Chondrocyte (in vitro differentiated cells): Measurements from ENCODE around the gene RPLP1. TPM values are rescaled to one million over a fixed set of nuclear protein-coding genes. Genes with fewer than 3 reads are reported as not detected.

ENCODE experiments used
- DNase-seq: peaks from one replicate; pipeline ENCODE4 v3.0.0; 2021; ENCODE audit warnings: mixed read lengths, low spot score
- H3K27ac Mint-ChIP-seq: one replicate; pipeline ENCODE4 v1.8.0; 2021; ENCODE audit warnings: mild to moderate bottlenecking, moderate library complexity, mixed read lengths; ENCODE audit not compliant: unreplicated experiment
- H3K27me3 Mint-ChIP-seq: 2 replicates; pipeline ENCODE4 v1.8.0; 2021; ENCODE audit warnings: low read depth, mixed read lengths
- H3K36me3 Mint-ChIP-seq: 2 replicates; pipeline ENCODE4 v1.8.0; 2021; ENCODE audit warnings: low read depth, mixed read lengths
- H3K4me1 Mint-ChIP-seq: 2 replicates; pipeline ENCODE4 v1.8.0; 2021; ENCODE audit warnings: low read depth, mild to moderate bottlenecking, mixed read lengths
- H3K4me3 Mint-ChIP-seq: one replicate; pipeline ENCODE4 v1.8.0; 2021; ENCODE audit warnings: mild to moderate bottlenecking, moderate library complexity, mixed read lengths; ENCODE audit not compliant: unreplicated experiment
- H3K9me3 Mint-ChIP-seq: 2 replicates; pipeline ENCODE4 v1.8.0; 2021; ENCODE audit warnings: low read depth, mixed read lengths
- total RNA-seq: library from RNA; stranded (reverse); gene quantifications from 3 replicates; pipeline ENCODE4 v1.2.1, GENCODE V29; 2021
- TF ChIP-seq, protein P1 (sequence below): fragments of 200-600 bp; sonication (generic); IDR thresholded peaks from 2 replicates; pipeline ENCODE4 v1.5.0; 2021; ENCODE audit warnings: antibody characterized with exemption, mild to moderate bottlenecking, moderate library complexity

RPLP1 gene
- total RNA-seq, 1 donor from 2014 or later, result 1,473 TPM

DNA sequence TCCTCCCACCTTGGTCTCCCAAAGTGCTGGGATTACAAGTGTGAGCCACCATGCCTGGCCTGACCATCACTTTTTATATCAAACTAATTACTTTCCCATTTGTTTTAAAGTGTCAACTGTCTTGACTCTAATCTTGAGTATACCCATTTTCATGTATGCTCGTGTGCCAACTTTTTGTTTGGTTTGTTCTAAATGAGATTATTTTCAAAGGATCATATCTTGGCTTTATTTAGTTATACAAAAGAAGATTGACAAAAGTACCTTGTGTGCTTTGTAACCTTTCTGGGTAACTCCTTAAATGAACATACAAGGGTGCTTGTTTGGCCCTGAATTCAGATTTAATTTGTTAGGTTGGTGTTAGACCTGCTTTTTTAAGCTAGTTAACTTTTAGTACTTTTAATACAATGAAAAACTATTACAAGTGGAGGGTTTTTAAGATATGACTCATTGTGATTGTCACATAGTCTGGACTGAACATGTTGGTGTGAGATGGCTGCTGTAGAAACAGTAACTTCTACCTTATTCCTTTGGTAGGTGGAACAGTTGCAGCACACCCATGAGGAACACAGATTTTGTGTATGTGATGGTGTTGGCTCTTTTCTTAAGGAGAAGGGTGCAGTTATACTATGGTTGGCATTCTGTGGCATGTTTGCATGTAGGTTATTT is 27.7 kb upstream of the RPLP1 start:
- Mint-ChIP-seq H3K27me3 (no peaks in the 10 kb centered on the region), H3K4me3 (no peak overlapping the region), H3K36me3 (peaks cover 6% of the 10 kb centered on the region), H3K27ac (no peak overlapping the region), H3K4me1 (peaks cover 37% of the 10 kb centered on the region), H3K9me3 (no peaks in the 10 kb centered on the region)
- TF ChIP-seq, protein P1, sequence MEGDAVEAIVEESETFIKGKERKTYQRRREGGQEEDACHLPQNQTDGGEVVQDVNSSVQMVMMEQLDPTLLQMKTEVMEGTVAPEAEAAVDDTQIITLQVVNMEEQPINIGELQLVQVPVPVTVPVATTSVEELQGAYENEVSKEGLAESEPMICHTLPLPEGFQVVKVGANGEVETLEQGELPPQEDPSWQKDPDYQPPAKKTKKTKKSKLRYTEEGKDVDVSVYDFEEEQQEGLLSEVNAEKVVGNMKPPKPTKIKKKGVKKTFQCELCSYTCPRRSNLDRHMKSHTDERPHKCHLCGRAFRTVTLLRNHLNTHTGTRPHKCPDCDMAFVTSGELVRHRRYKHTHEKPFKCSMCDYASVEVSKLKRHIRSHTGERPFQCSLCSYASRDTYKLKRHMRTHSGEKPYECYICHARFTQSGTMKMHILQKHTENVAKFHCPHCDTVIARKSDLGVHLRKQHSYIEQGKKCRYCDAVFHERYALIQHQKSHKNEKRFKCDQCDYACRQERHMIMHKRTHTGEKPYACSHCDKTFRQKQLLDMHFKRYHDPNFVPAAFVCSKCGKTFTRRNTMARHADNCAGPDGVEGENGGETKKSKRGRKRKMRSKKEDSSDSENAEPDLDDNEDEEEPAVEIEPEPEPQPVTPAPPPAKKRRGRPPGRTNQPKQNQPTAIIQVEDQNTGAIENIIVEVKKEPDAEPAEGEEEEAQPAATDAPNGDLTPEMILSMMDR, result no peak
- no peak for DNase-seq

DNA sequence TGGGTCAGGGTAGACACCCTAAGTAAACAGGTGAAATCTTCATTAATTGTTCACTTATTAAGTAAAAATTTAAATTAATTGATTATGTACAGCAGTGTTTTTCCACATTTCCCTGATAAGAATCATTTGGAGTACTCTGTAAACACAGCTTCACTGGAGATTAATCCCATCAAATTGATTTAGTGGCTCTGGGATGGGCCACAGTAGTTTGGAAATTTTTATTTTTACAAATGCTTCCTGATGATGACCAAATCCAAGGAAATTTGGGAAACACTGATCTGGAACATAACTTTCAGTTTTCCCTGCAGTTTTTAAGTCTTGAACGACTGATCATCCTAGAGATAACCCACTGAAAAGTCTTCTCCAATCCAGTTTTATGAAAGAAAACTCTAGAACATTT is 18.8 kb upstream of the RPLP1 start:
- TF ChIP-seq, protein P1, result no peak
- Mint-ChIP-seq H3K36me3 (peaks cover 16% of the 10 kb centered on the region), H3K27ac (no peak overlapping the region), H3K27me3 (no peaks in the 10 kb centered on the region), H3K4me1 (peaks cover 7% of the 10 kb centered on the region), H3K9me3 (no peaks in the 10 kb centered on the region), H3K4me3 (no peak overlapping the region)
- no peak for DNase-seq

DNA sequence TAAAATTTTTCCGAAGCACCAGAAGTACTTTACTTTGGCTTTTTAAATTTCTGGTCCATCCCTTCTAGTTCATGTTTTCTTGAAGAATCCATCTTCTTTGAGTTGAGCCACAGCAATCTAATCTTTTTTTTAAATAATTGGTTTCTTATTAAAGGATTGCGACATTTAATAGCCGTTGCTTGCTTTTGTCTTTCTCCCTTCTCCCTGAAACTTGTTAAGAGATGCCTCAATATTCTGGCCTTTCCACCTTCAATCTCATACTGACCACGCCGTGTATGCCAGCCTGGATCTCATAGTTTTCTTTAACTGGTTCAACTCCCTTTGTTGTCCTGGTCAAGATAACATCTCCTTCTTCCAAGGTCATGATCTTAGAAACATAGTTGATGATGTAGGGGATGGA is 18.4 kb upstream of the RPLP1 start:
- TF ChIP-seq, protein P1, result no peak
- peaks cover 15% of the 10 kb centered on the region for H3K36me3 Mint-ChIP-seq
- no peak overlapping the region for H3K4me3 Mint-ChIP-seq
- no peaks in the 10 kb centered on the region for H3K9me3 Mint-ChIP-seq
- no peaks in the 10 kb centered on the region for H3K27me3 Mint-ChIP-seq
- H3K4me1 Mint-ChIP-seq, result peaks cover 7% of the 10 kb centered on the region
- DNase-seq, result no peak
- no peak overlapping the region for H3K27ac Mint-ChIP-seq

DNA sequence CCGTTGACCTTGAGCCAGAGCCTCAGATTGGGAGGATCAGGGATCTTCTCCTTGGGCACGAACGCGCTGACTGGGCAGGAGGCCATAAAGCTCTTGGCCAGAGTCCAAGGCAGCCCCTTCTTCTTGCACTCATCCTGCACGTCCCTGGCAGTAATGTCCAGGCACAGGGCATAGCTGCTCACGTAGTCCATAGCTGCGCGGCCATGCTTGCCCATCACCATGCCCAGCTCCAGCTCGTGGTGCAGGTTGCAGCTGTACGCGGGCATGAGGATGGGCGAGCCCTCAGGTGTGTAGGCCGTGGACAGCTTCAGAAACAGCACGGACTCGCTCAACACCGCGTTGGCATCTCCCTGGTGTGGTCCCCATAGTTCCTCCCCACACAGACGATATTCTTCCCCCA is 17.9 kb upstream of the RPLP1 start:
- Mint-ChIP-seq H3K36me3 (peaks cover 15% of the 10 kb centered on the region), H3K4me3 (no peak overlapping the region), H3K27me3 (no peaks in the 10 kb centered on the region), H3K27ac (no peak overlapping the region), H3K9me3 (no peaks in the 10 kb centered on the region), H3K4me1 (peaks cover 7% of the 10 kb centered on the region)
- TF ChIP-seq, protein P1, result no peak
- DNase-seq, result peak; percentile 91

DNA sequence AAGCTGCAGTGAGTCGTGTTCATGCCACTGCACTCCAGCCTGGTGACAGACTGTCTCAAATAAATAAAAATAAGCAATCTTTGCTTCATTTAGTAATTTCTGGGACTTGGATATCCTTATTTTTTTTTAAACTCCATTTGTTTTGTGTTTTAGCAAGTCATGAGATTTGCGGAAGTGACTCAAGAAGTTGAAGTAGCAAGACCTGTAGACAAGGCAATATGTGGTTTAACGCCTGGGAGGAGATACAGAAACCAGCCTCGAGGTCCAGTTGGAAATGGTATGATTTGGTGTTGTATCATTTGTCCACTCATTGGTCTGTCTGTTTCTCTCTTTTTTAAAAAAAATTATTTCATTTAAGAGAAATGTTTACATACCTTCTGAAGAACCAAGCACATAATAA is 16.6 kb upstream of the RPLP1 start:
- Mint-ChIP-seq H3K27me3 (no peaks in the 10 kb centered on the region), H3K36me3 (peaks cover 14% of the 10 kb centered on the region), H3K27ac (no peak overlapping the region), H3K4me3 (no peak overlapping the region), H3K4me1 (peaks cover 7% of the 10 kb centered on the region), H3K9me3 (no peaks in the 10 kb centered on the region)
- TF ChIP-seq, protein P1, result no peak
- DNase-seq, result no peak
